SH-SY5Y (cell line): ENCODE measurements around the gene KRT76.

Experiments used
- GATA2 ChIP-seq: IDR thresholded peaks from 2 replicates; pipeline ENCODE4 v1.6.1; 2011; ENCODE audit warnings: mild to moderate bottlenecking, low read depth, low read length
- GATA3 ChIP-seq: IDR thresholded peaks from 2 replicates; pipeline ENCODE4 v1.6.1; 2011; ENCODE audit warnings: low read depth, mild to moderate bottlenecking, low read length, moderate library complexity

DNA sequence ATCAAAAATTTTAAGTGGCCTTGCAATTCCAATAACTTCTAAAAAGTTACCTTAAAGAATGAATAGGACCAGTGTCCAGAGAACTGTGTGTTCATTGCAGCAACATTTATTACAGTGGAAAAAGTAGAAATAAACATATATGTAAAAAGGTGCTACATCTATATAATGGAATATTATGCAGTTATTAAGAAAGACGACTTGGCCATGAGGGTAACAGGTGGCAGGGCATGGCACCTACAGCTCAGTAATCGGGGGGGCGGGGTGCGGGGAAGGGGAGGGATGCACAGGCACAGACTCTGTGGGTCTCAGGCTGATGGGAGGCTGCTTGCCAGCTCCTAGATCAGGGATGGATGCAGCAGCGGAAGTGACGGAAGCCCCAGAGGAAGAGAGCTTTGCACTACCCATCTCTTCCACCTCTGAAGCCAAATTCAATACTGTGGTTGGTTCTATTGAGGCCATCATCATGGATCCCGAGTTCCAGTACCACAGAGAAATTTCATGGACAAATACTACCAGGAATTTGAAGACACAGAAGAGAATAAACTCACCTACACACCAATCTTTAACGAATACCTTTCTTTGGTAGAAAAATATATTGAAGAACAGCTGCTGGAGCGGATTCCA is 14.0 kb downstream of the KRT76 start:
- TF ChIP-seq GATA2: no peak
- TF ChIP-seq GATA3: no peak
